Smooth muscle cell of bladder (primary cell): ENCODE results near the gene TSPYL6. TPM values are rescaled to one million over a fixed set of nuclear protein-coding genes. Genes with fewer than 3 reads are reported as not detected.

Experiments
- total RNA-seq: library from RNA; depleted of rRNA; stranded (reverse); fragments of >200 nt; gene quantifications from 2 replicates; pipeline ENCODE4 v1.2.3, GENCODE V29; 2014

TSPYL6 gene
- not detected in 2 replicates for total RNA-seq

GRCh38 chr2:54256091-54256694 lies at the start of gene TSPYL6:
Gene TSPYL6, minus strand, starts transcription at chr2:54256229. Its CDS starts 78 bp downstream, at chr2:54256151.

Other genes starting within 250 kb of the TSPYL6 start
- gene ACYP2, start 140.6 kb downstream of the TSPYL6 start, total RNA-seq: 8.8 and 14.3 TPM in 2 replicates
- 319 and 397 TPM in 2 replicates for gene SPTBN1, start 200.1 kb upstream of the TSPYL6 start, total RNA-seq